SH-SY5Y (cell line): ENCODE measurements around the gene MIX23.

Source experiments
- GATA2 ChIP-seq: IDR thresholded peaks from 2 replicates; pipeline ENCODE4 v1.6.1; 2011; ENCODE audit warnings: mild to moderate bottlenecking, low read depth, low read length
- GATA3 ChIP-seq: IDR thresholded peaks from 2 replicates; pipeline ENCODE4 v1.6.1; 2011; ENCODE audit warnings: low read depth, mild to moderate bottlenecking, low read length, moderate library complexity

GRCh38 chr3:122353215-122353614 lies 29.8 kb downstream of the MIX23 start:
- TF ChIP-seq GATA3, result no peak
- no peak for TF ChIP-seq GATA2
